ENCODE data around the gene PAQR3. TPM values are rescaled to one million over a fixed set of nuclear protein-coding genes. Genes with fewer than 3 reads are reported as not detected.

PAQR3 gene, protein sequence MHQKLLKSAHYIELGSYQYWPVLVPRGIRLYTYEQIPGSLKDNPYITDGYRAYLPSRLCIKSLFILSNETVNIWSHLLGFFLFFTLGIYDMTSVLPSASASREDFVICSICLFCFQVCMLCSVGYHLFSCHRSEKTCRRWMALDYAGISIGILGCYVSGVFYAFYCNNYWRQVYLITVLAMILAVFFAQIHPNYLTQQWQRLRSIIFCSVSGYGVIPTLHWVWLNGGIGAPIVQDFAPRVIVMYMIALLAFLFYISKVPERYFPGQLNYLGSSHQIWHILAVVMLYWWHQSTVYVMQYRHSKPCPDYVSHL
- 10 to 100 TPM; 12.4 to 12.7 TPM for total RNA-seq

DNA sequence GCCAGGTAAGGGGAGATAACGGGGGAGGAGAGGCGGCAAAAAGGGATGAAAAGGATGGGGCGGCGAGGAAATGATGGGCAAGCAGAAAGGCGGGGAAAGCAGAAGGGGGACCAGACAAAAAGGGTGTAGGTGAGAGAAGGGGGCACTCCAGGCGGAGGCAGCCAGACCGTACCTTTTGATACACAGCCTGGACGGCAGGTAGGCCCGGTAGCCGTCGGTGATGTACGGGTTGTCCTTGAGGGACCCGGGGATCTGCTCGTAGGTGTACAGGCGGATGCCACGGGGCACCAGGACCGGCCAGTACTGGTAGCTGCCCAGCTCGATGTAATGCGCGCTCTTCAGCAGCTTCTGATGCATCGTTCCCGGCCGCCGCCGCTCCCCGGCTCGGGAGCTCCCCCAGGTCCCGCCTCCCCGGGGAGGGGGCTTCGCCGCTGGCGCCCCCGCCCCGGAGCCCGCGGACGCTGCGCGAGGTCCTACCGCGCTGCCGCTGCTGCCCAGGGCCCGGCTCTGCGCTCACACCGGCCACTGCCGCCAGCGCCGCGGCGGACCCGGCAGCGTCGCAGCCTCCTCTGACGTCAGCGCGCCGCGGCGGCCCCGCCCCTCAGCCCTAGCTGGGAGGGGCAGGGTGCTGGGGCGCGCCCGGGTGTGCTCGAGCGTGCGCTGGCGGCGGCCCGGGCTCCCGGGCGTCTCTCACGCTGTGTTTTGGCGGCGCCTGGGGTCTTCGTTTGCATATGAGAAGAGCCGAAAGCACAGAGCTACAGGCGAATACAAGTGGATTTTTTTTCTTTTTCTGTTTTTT lies at the start of gene PAQR3:
Gene PAQR3 (minus strand): TSS at position 571 of the 799 bp plus-strand sequence. CDS start 214 bp downstream, at position 357.
- Mint-ChIP-seq H3K27ac (peak within 1 kb of the TSS; percentile 59), H3K4me3 (peak within 1 kb of the TSS; percentile 86), H3K36me3 (ENCODE audit: low read depth) (no peaks in the 10 kb centered on the region), H3K9me3 (no peaks in the 10 kb centered on the region), H3K27me3 (peaks cover 14% of the 10 kb centered on the region), H3K4me1 (peaks cover 35% of the 10 kb centered on the region)
- ChIA-PET POLR2A (interaction anchor here (1.0 to 2.3 kb wide), 5 partner anchors 12 to 1264 kb away, joined by 3 to 6 read pairs (median 4); no protein-coding TSS in a partner anchor), CTCF (interaction anchor here (0.6 to 2.8 kb wide), 9 partner anchors 11 to 1499 kb away, joined by 3 to 16 read pairs (median 4); no protein-coding TSS in a partner anchor)
- peak; percentile 85 for DNase-seq

DNA sequence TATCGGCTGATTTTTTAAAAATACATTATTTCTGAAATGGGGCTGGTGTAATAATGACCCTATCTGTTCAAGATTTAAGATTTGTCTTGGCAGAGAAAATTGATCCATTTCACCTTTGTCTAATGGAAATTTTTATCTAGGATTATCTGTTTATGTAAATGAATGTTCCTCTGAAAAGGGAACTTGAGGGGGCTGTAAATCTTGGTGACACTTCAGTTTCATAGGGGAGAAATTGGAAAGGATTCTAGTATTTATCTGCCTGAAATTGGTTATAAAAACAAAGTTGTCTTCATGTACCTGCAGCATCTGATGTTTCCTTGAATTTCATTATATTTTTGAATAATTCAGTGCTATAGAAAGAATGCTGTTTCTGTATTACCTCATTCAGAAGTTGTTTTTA lies 48.4 kb upstream of the PAQR3 start:
- DNase-seq: no peak
- peaks cover 20% of the 10 kb centered on the region for H3K27me3 Mint-ChIP-seq
- H3K27ac Mint-ChIP-seq: no peak overlapping the region
- no peaks in the 10 kb centered on the region for H3K4me1 Mint-ChIP-seq
- H3K36me3 Mint-ChIP-seq (ENCODE audit: low read depth): no peaks in the 10 kb centered on the region
- H3K4me3 Mint-ChIP-seq: no peak overlapping the region
- ChIA-PET POLR2A (no interaction called here), CTCF (no interaction called here)
- no peaks in the 10 kb centered on the region for H3K9me3 Mint-ChIP-seq

DNA sequence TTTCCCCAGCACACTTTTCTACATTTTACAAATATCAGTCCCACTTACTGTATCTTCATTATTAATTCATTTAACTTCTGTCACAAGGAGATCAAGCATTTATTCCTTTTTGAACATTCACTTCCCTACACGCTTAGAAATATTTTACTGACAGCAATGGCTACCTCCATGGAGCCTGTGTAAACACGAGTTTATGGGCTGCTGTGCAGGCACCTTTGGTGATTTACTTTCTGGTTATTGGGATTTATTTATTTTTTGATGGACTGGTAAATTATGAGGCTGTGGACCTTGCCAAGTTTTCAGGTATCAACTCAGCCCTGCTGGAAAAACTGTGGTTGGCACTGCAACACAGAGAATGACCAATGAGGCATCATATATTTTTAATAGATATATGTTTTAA lies 45.4 kb upstream of the PAQR3 start:
- H3K27me3 Mint-ChIP-seq: peaks cover 20% of the 10 kb centered on the region
- no peak overlapping the region for H3K4me3 Mint-ChIP-seq
- H3K4me1 Mint-ChIP-seq: no peaks in the 10 kb centered on the region
- H3K27ac Mint-ChIP-seq: no peak overlapping the region
- H3K36me3 Mint-ChIP-seq (ENCODE audit: low read depth): no peaks in the 10 kb centered on the region
- DNase-seq: no peak
- ChIA-PET CTCF (no interaction called here), POLR2A (no interaction called here)
- no peaks in the 10 kb centered on the region for H3K9me3 Mint-ChIP-seq

DNA sequence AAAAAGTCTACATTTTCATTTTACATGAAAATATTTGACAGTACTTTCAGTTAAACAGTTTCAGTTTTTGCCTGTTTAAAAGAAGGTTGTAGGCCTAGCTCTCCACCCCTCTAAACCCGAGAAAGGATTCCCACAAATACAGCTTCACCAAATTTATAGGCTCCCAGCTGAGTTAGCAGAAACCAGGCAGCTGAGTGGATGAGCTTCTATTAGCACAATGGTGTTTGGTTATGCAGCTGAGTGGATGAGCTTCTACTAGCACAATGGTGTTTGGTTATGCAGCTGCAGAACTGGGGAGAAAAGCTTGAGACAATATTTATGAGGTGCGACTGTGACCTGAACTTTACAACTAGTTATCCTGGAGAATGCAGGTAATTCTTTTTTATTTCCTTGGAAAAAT lies 36.6 kb upstream of the PAQR3 start:
- H3K4me1 Mint-ChIP-seq: no peaks in the 10 kb centered on the region
- CTCF ChIA-PET: no interaction called here
- no peaks in the 10 kb centered on the region for H3K9me3 Mint-ChIP-seq
- no peak overlapping the region for H3K4me3 Mint-ChIP-seq
- no peak overlapping the region for H3K27ac Mint-ChIP-seq
- POLR2A ChIA-PET: no interaction called here
- H3K36me3 Mint-ChIP-seq (ENCODE audit: low read depth): no peaks in the 10 kb centered on the region
- H3K27me3 Mint-ChIP-seq: peaks cover 7% of the 10 kb centered on the region
- DNase-seq: no peak

DNA sequence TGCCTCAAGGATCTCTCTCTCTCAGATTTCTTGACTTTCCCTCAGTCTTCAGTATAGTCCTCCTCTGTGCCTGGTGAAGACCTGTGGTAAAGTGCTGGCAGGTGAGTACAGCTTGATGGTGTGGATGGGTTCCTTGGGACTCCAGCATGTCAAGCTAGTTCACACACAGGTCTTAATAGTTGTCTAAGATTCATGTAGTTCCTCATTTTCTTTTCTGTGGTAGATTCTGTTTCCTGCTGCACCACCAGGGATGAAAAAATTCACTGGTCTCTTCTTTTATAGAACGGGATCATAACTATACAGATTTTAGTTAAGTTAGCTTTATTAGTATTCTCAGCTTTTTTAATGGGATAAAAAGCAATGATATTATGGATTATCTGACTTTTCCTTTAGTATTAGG lies 32.5 kb upstream of the PAQR3 start:
- no peak overlapping the region for H3K27ac Mint-ChIP-seq
- POLR2A ChIA-PET: no interaction called here
- H3K4me3 Mint-ChIP-seq: no peak overlapping the region
- DNase-seq: no peak
- peaks cover 7% of the 10 kb centered on the region for H3K27me3 Mint-ChIP-seq
- H3K4me1 Mint-ChIP-seq: no peaks in the 10 kb centered on the region
- H3K36me3 Mint-ChIP-seq (ENCODE audit: low read depth): no peaks in the 10 kb centered on the region
- no peaks in the 10 kb centered on the region for H3K9me3 Mint-ChIP-seq
- CTCF ChIA-PET: no interaction called here

DNA sequence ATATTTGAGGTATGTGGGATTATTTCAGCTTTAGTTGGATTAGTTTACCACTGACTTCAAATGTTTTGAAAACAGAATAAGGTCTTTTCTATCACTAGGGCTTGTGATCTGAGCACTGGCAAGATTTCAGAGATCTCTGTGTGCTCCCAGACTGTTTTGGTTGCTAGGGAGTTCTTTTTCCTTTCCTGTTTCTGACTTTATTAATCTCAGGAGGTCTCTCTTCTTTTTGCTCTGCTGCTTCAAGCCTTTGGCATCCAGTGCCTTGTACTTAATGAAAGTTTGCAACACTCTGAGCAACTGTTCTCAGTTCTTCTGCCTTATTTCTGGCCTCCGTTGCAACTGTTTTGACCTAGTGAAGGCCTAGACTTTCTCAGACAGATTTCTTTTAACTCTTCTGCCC lies 32.1 kb upstream of the PAQR3 start:
- H3K4me1 Mint-ChIP-seq: no peaks in the 10 kb centered on the region
- no peaks in the 10 kb centered on the region for H3K9me3 Mint-ChIP-seq
- no peak overlapping the region for H3K27ac Mint-ChIP-seq
- no peak overlapping the region for H3K4me3 Mint-ChIP-seq
- CTCF ChIA-PET: no interaction called here
- H3K27me3 Mint-ChIP-seq: peaks cover 7% of the 10 kb centered on the region
- no peaks in the 10 kb centered on the region for H3K36me3 Mint-ChIP-seq (ENCODE audit: low read depth)
- no peak for DNase-seq
- POLR2A ChIA-PET: no interaction called here

DNA sequence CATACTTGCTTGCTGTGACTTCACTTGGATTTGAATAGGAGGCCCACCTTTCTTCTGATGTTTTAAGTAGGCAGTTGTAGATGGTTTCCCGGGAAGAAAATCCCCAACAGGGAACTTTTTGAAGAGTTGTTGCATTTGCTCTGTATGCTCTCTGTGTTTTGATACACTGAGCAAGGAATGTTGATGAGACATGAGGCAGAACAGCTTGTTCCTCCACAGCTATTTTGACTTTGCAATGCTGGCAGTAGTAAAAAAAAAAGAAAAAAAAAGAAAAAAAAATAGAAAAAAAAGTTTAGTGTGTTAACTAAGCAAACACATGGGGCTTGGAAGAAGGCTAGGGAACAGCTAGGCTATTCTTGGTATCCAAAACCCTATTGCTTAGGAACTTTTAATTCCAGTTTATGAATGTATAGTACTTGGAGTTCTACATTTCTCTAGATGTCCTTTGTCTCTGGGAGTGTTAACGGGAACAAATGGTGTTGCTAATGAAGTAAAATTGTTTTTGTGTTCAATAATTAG lies 23.4 kb upstream of the PAQR3 start:
- Mint-ChIP-seq H3K36me3 (ENCODE audit: low read depth) (no peaks in the 10 kb centered on the region), H3K27me3 (peaks cover 2% of the 10 kb centered on the region), H3K9me3 (no peaks in the 10 kb centered on the region), H3K4me3 (no peak overlapping the region), H3K4me1 (no peaks in the 10 kb centered on the region), H3K27ac (no peak overlapping the region)
- DNase-seq: no peak
- ChIA-PET CTCF (interaction anchor here (1.4 kb wide), 1 partner anchor 9 kb away, joined by 4 read pairs; no protein-coding TSS in a partner anchor), POLR2A (no interaction called here)

DNA sequence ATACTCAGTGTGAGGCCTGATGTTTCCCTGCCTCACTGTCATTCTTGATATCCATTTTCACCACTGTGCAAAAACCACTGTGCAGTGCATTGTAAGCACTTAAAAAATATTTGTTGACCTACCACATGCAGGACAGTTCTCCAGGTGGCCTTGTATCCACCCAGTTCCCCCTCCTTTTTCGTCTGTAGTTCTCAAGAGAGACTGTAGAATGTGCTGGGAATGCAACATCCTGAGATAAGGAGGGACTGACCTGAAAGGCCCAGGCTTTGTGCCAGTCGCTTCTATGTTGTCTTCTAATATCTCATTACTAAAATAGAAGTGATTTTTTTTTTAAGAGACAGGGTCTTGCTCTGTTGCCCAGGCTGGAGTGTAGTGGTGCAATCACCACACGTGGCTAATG lies 21.7 kb upstream of the PAQR3 start:
- POLR2A ChIA-PET: no interaction called here
- H3K27ac Mint-ChIP-seq: no peak overlapping the region
- DNase-seq: no peak
- H3K9me3 Mint-ChIP-seq: no peaks in the 10 kb centered on the region
- no peaks in the 10 kb centered on the region for H3K36me3 Mint-ChIP-seq (ENCODE audit: low read depth)
- CTCF ChIA-PET: no interaction called here
- no peaks in the 10 kb centered on the region for H3K4me1 Mint-ChIP-seq
- no peak overlapping the region for H3K4me3 Mint-ChIP-seq
- H3K27me3 Mint-ChIP-seq: peaks cover 6% of the 10 kb centered on the region

DNA sequence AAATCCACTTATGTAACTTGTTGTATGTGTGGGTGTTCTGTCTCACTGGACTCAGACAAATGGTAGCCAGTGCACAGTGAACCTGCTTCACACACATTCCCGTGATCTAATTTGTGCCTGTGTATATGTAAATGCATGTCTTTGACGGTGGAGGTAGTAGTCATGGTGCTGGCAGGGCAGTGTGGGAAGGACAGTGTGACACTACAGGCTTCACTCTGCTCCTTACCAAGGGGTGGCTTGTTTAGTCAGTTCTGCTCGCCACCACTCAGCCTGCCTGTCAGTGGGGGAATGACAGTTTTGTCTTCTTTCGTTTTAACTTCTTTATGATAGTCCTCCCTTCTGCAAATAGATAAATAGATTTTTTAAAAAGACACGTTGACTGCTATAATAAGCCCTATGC lies 17.7 kb upstream of the PAQR3 start:
- Mint-ChIP-seq H3K4me3 (no peak overlapping the region), H3K27ac (no peak overlapping the region), H3K4me1 (no peaks in the 10 kb centered on the region), H3K27me3 (peaks cover 17% of the 10 kb centered on the region), H3K9me3 (no peaks in the 10 kb centered on the region), H3K36me3 (ENCODE audit: low read depth) (no peaks in the 10 kb centered on the region)
- ChIA-PET POLR2A (no interaction called here), CTCF (no interaction called here)
- DNase-seq: no peak

DNA sequence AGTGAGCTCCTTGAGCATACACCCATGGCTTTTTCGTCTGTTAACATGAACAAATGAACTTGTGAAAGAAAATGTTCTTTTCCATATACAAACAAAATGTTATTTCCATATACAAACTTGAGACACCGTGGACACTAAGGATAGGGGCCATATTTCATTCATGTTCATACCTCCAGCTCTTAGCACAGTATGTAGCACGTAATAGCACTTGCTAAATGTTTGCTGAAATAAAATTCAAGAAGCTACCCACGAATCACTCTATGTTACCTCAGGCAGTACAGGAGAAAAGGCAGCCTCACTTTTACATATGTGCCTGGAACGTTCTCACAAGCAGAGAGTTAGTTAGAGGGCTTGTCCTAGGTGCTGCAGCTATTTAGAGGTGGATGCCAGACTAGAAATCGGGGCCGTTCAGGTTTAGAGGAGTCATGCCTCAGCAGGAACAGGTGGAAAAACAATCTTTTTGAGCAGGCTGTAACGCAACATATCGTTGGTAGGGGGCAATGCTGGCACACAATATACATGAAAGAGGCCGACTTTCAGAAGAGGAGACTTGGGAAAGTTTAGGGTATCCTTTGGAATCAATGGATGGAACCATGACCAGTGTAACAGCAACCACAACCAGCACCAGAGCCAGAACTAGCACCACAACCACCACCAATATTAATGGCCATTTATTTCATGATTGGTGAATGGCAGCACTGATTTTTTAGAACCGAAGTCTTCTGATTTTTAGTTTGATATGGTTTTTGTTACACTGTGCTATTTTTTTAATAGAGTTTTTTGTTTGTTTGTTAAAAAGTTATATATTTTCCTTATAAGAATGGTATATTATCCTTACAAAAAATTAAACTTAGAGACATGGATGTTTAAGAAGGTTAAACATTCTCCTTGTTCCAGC lies 14.8 kb upstream of the PAQR3 start:
- Mint-ChIP-seq H3K36me3 (ENCODE audit: low read depth) (no peaks in the 10 kb centered on the region), H3K4me1 (no peaks in the 10 kb centered on the region), H3K27me3 (peaks cover 22% of the 10 kb centered on the region), H3K27ac (no peak overlapping the region), H3K4me3 (no peak overlapping the region), H3K9me3 (no peaks in the 10 kb centered on the region)
- ChIA-PET POLR2A (no interaction called here), CTCF (interaction anchor here (1.3 to 3.2 kb wide), 4 partner anchors 9 to 1260 kb away, joined by 3 to 16 read pairs (median 4); partner anchors contain the start of gene PAQR3)
- no peak for DNase-seq

DNA sequence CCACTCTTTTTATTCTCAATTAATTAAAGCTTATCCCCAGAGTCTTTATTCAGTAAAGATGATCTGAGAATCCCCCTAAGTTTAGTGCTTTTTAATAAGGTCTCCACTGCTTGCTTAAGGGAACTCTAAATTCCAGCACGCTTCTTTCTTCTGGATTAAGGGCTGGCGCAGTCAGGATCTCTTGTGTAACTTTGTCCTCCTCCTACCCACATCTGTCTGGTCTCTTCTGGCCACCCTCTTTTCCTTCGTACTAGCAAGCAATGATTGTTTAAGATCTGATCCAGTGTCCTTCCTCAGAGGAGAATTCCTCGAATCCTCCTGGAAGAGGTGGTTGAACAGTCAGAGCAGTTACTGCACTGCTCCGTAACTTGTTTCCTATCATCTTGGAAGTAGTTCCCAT lies 14.0 kb upstream of the PAQR3 start:
- POLR2A ChIA-PET: no interaction called here
- H3K27ac Mint-ChIP-seq: no peak overlapping the region
- H3K27me3 Mint-ChIP-seq: peaks cover 22% of the 10 kb centered on the region
- no peak overlapping the region for H3K4me3 Mint-ChIP-seq
- H3K9me3 Mint-ChIP-seq: no peaks in the 10 kb centered on the region
- CTCF ChIA-PET: interaction anchor here (1.0 to 3.2 kb wide), 7 partner anchors 9 to 1261 kb away, joined by 3 to 16 read pairs (median 4); partner anchors contain the start of genes PAQR3 and PRDM8
- H3K4me1 Mint-ChIP-seq: peaks cover under 1% of the 10 kb centered on the region
- no peak for DNase-seq
- H3K36me3 Mint-ChIP-seq (ENCODE audit: low read depth): no peaks in the 10 kb centered on the region

DNA sequence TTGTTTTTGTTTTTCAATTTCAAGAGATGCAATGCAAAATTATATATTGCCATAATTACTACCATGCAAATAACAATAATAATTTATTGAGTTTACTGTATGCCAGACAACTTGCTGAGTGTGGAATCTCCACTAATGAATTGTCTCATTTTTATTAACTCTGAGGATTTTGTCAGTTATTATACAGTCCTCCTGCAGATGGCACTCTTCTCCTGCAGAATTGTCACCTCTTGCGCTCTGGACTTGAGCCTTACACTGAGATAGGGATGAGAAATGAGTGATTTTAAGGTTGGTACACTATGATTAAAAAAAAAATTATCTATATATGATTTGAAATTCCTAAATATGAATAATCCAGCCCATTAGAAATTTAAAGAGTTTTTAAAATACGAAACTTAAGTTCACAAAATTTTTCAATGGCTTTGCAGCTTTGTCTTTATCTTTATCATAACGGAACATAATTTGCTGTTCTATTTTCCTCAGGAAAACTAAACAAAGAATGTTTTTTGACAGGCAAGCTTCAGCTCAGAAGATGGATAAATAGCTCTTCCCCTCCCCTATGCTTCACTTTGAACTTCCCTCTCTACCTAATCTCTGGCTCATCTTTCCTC lies 12.7 kb upstream of the PAQR3 start:
- Mint-ChIP-seq H3K27ac (no peak overlapping the region), H3K4me1 (peaks cover 5% of the 10 kb centered on the region), H3K27me3 (peaks cover 34% of the 10 kb centered on the region), H3K36me3 (ENCODE audit: low read depth) (no peaks in the 10 kb centered on the region), H3K9me3 (no peaks in the 10 kb centered on the region), H3K4me3 (no peak overlapping the region)
- ChIA-PET POLR2A (no interaction called here), CTCF (interaction anchor here (1.0 to 3.2 kb wide), 4 partner anchors 12 to 1245 kb away, joined by 3 to 16 read pairs (median 4); partner anchors contain the start of genes PAQR3 and PRDM8)
- peak; percentile 31 for DNase-seq
